PC-3 (cell line): ENCODE results near the gene PPIF. TPM values are rescaled to one million over a fixed set of nuclear protein-coding genes. Genes with fewer than 3 reads are reported as not detected.

Source experiments
- ATAC-seq: fragments of 200-7000 bp; cut with Tn5 transposase; 2 replicates; pipeline ENCODE4 v1.9.1; 2020; ENCODE audit warnings: mild to moderate bottlenecking, moderate library complexity
- BruUV-seq: library from RNA; stranded (reverse); fragments of 400-500 nt; replicated peaks from 2 replicates; lab custom pipeline; 2021; lab: Mats Ljungman, UMichigan
- CTCF ChIA-PET: fragments of 300-600 bp; sonication (Branson Sonifier 250); formaldehyde crosslinking; loops from one replicate; lab custom pipeline; 2022; ENCODE audit warnings: antibody characterized with exemption; lab: Charles Lee
- POLR2A ChIA-PET: fragments of 300-600 bp; sonication (Branson Sonifier 250); formaldehyde crosslinking; loops from one replicate; lab custom pipeline; 2022; ENCODE audit warnings: antibody characterized with exemption; ENCODE audit not compliant: unreplicated experiment; lab: Charles Lee
- DNase-seq: peaks from one replicate; pipeline ENCODE4 v3.0.0-alpha.2; 2015
- H2AFZ ChIP-seq: fragments of 300-600 bp; sonication (generic); 2 replicates; pipeline ENCODE4 v1.6.0; 2016; ENCODE audit warnings: antibody characterized with exemption, low read length
- H3F3A ChIP-seq: fragments of 300-600 bp; sonication (generic); one replicate; pipeline ENCODE4 v1.6.0; 2017; ENCODE audit warnings: antibody characterized with exemption, low read length, control low read depth, mild to moderate bottlenecking; ENCODE audit not compliant: unreplicated experiment
- H3K27ac ChIP-seq: fragments of 300-600 bp; sonication (generic); 2 replicates; pipeline ENCODE4 v1.5.1; 2016; ENCODE audit warnings: mild to moderate bottlenecking, low read length
- H3K27me3 ChIP-seq: fragments of 300-600 bp; sonication (generic); 2 replicates; pipeline ENCODE4 v1.6.1; 2016; ENCODE audit warnings: low read length, mixed read lengths
- H3K36me3 ChIP-seq: fragments of 300-600 bp; sonication (generic); 2 replicates; pipeline ENCODE4 v1.6.1; 2016; ENCODE audit warnings: low read depth, mixed run types, low read length, mixed read lengths
- H3K4me1 ChIP-seq: fragments of 300-600 bp; sonication (generic); 2 replicates; pipeline ENCODE4 v1.5.1; 2016; ENCODE audit warnings: low read length; ENCODE audit not compliant: insufficient read depth
- H3K4me2 ChIP-seq: fragments of 300-600 bp; sonication (generic); 2 replicates; pipeline ENCODE4 v1.6.0; 2016; ENCODE audit warnings: low read length
- H3K4me3 ChIP-seq: fragments of 300-600 bp; sonication (generic); 2 replicates; pipeline ENCODE4 v1.5.1; 2016; ENCODE audit warnings: mild to moderate bottlenecking, low read length, mixed read lengths
- H3K79me2 ChIP-seq: fragments of 300-600 bp; sonication (generic); 2 replicates; pipeline ENCODE4 v1.6.1; 2017; ENCODE audit warnings: low read length, mixed read lengths
- H3K9ac ChIP-seq: fragments of 300-600 bp; sonication (generic); 2 replicates; pipeline ENCODE4 v1.6.0; 2016; ENCODE audit warnings: mild to moderate bottlenecking, low read length
- H3K9me2 ChIP-seq: fragments of 300-600 bp; sonication (generic); replicated peaks from 2 replicates; pipeline ENCODE4 v1.6.1; 2016; ENCODE audit warnings: mixed run types, low read length, mixed read lengths
- H3K9me3 ChIP-seq: fragments of 300-600 bp; sonication (generic); 2 replicates; pipeline ENCODE4 v1.6.1; 2016; ENCODE audit warnings: low read length, mixed read lengths
- H4K20me1 ChIP-seq: fragments of 300-600 bp; sonication (generic); 2 replicates; pipeline ENCODE4 v1.6.1; 2016; ENCODE audit warnings: low read length, mixed read lengths
- EZH2 ChIP-seq: fragments of 300-600 bp; sonication (generic); IDR thresholded peaks from one replicate; pipeline ENCODE4 v1.6.1; 2017; ENCODE audit warnings: antibody characterized with exemption, mild to moderate bottlenecking, low read length; ENCODE audit not compliant: unreplicated experiment
- EZH2phosphoT487 ChIP-seq: fragments of 300-600 bp; sonication (generic); IDR thresholded peaks from 2 replicates; pipeline ENCODE4 v1.6.1; 2018; ENCODE audit warnings: mild to moderate bottlenecking, antibody characterized with exemption, low read length, borderline replicate concordance
- intact Hi-C: fragments of 100-400 bp; cut with micrococcal nuclease; formaldehyde crosslinking; loops from 2 replicates; pipeline ENCODE4 v1.9.0; 2023
- total RNA-seq: library from RNA; depleted of rRNA; stranded (reverse); fragments of >200 nt; gene quantifications from 2 replicates; pipeline ENCODE4 v1.2.3, GENCODE V29; 2014
- TF ChIP-seq, protein P1 (sequence below): fragments of 300-600 bp; sonication (generic); conservative IDR thresholded peaks from 2 replicates; pipeline ENCODE4 v1.5.1; 2017; ENCODE audit warnings: antibody characterized with exemption, low read depth, mild to moderate bottlenecking, low read length

Gene PPIF
- total RNA-seq, 1 experiment from 2014 or later: 381 TPM

- Histone ChIP-seq H4K20me1 (no peaks in the 10 kb centered on the region), H3K4me3 (no peak overlapping the region), H3K27me3 (no peaks in the 10 kb centered on the region), H3K9me3 (no peaks in the 10 kb centered on the region), H3K4me2 (no peak overlapping the region), H3K9me2 (no peaks in the 10 kb centered on the region), H3K36me3 (no peaks in the 10 kb centered on the region), H2AFZ (no peak overlapping the region), H3K4me1 (peaks cover 19% of the 10 kb centered on the region), H3F3A (no peaks in the 10 kb centered on the region), H3K27ac (no peak overlapping the region), H3K79me2 (no peaks in the 10 kb centered on the region), H3K9ac (no peak overlapping the region)
- CTCF ChIA-PET: interaction anchor here (1.3 kb wide), 1 partner anchor 88 kb away, joined by 4 read pairs; no protein-coding TSS in a partner anchor
- no TSS peak for BruUV-seq
- no peak for TF ChIP-seq EZH2phosphoT487
- intact Hi-C loops: no loop called here
- POLR2A ChIA-PET: interaction anchor here (0.6 kb wide), 1 partner anchor 103 kb away, joined by 3 read pairs; no protein-coding TSS in a partner anchor
- ATAC-seq: no peak
- no peak for DNase-seq
These were observed 32.3 kb downstream of the PPIF start for GRCh38 chr10:79379512-79380124.

DNA sequence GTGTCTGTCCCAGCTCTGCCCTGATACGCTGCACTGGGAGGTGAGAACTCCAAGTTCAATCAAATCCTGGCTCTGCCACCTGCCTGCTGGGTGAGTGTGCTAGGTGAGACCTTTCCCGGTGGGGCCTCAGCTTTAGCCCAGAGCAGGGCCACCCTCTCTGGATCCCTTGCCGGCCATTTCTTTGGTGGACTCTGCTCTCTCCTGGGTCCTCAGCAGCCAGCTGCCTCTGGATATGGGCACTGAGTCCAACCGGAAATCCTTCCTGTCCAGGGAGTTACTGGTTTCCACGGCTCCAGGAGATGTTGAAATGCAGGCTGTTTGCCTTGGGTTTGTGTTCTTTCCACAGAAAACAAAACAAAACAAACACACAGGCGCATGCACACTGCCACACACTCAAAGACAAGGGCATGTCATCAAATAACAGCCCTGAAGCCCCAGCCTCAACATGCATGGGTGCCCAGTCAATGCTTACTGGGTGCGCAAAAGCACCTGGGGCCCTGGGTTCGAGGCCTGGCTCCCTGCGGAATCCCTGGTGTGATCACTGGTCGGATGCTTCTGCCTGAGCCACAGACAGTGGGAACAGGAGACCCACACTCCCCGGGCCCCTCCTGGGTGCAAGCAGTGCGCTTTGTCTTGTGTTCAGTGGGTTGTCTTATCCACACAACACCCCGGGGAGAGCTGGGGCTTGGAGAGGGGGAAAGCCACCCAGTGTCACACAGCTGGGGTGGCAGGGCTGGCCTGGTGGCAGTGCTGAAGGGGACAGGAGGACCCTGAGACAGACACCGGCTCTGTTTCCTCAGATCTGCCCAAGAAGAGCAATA, 33.1 kb downstream of the PPIF start:
- ChIA-PET POLR2A (no interaction called here), CTCF (interaction anchor here (1.3 kb wide), 1 partner anchor 87 kb away, joined by 4 read pairs; no protein-coding TSS in a partner anchor)
- no peaks in the 10 kb centered on the region for H3K9me2 ChIP-seq
- no peak overlapping the region for H3K9ac ChIP-seq
- ATAC-seq (peak; percentile 60), DNase-seq (peak; percentile 77)
- H2AFZ ChIP-seq: no peak overlapping the region
- H3K79me2 ChIP-seq: no peaks in the 10 kb centered on the region
- H4K20me1 ChIP-seq: no peaks in the 10 kb centered on the region
- no peak overlapping the region for H3K4me3 ChIP-seq
- no peak overlapping the region for H3K4me2 ChIP-seq
- H3K4me1 ChIP-seq: peaks cover 14% of the 10 kb centered on the region
- intact Hi-C loops: no loop called here
- no peaks in the 10 kb centered on the region for H3K9me3 ChIP-seq
- H3F3A ChIP-seq: no peaks in the 10 kb centered on the region
- no peaks in the 10 kb centered on the region for H3K36me3 ChIP-seq
- TF ChIP-seq, protein P1, sequence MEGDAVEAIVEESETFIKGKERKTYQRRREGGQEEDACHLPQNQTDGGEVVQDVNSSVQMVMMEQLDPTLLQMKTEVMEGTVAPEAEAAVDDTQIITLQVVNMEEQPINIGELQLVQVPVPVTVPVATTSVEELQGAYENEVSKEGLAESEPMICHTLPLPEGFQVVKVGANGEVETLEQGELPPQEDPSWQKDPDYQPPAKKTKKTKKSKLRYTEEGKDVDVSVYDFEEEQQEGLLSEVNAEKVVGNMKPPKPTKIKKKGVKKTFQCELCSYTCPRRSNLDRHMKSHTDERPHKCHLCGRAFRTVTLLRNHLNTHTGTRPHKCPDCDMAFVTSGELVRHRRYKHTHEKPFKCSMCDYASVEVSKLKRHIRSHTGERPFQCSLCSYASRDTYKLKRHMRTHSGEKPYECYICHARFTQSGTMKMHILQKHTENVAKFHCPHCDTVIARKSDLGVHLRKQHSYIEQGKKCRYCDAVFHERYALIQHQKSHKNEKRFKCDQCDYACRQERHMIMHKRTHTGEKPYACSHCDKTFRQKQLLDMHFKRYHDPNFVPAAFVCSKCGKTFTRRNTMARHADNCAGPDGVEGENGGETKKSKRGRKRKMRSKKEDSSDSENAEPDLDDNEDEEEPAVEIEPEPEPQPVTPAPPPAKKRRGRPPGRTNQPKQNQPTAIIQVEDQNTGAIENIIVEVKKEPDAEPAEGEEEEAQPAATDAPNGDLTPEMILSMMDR: no peak
- TF ChIP-seq EZH2 (no peak), EZH2phosphoT487 (no peak)
- BruUV-seq: TSS peak; percentile 1
- H3K27ac ChIP-seq: no peak overlapping the region
- H3K27me3 ChIP-seq: no peaks in the 10 kb centered on the region

- Histone ChIP-seq H3K79me2 (no peaks in the 10 kb centered on the region), H3K9ac (no peak overlapping the region), H3K4me2 (no peak overlapping the region), H3K4me3 (no peak overlapping the region), H3F3A (no peaks in the 10 kb centered on the region), H4K20me1 (no peaks in the 10 kb centered on the region), H3K9me2 (no peaks in the 10 kb centered on the region), H3K36me3 (no peaks in the 10 kb centered on the region), H2AFZ (no peak overlapping the region), H3K4me1 (peaks cover 9% of the 10 kb centered on the region), H3K27me3 (no peaks in the 10 kb centered on the region), H3K27ac (no peak overlapping the region), H3K9me3 (no peaks in the 10 kb centered on the region)
- DNase-seq: no peak
- peak; percentile 1; the same call in 1 of the 2 replicates for ATAC-seq
- no peak for TF ChIP-seq EZH2phosphoT487
- TF ChIP-seq, protein P1: no peak
- no peak for TF ChIP-seq EZH2
- ChIA-PET POLR2A (no interaction called here), CTCF (interaction anchor here (1.3 kb wide), 1 partner anchor 86 kb away, joined by 4 read pairs; no protein-coding TSS in a partner anchor)
- no TSS peak for BruUV-seq
- intact Hi-C loops: no loop called here
These were observed 33.9 kb downstream of the PPIF start for GRCh38 chr10:79380946-79381721.
